NCI-H2227 (cell line): ENCODE results near the gene MRRF.

Experiments used
- DNase-seq: peaks from one replicate; lab custom pipeline; 2025; ENCODE audit not compliant: unreplicated experiment; lab: John Stamatoyannopoulos, UW

Gene MRRF

GRCh38 chr9:122228191-122228567 lies 36.5 kb upstream of the MRRF start:
- no peak for DNase-seq

- peak; percentile 25 for DNase-seq
Observed at GRCh38 chr9:122228568-122229484, 35.9 kb upstream of the MRRF start, which contains the start of gene LHX6. Gene LHX6, minus strand, starts transcription at chr9:122228957. Its CDS starts 217 bp downstream, at chr9:122228740.

- no peak for DNase-seq
Observed at GRCh38 chr9:122229485-122229837, 35.2 kb upstream of the MRRF start.

- no peak for DNase-seq
Observed at GRCh38 chr9:122232796-122233306, 31.8 kb upstream of the MRRF start.

GRCh38 chr9:122234022-122234748 lies 30.5 kb upstream of the MRRF start:
- no peak for DNase-seq

- no peak for DNase-seq
Observed at GRCh38 chr9:122236681-122237080, 28.0 kb upstream of the MRRF start.

- no peak for DNase-seq
Observed at GRCh38 chr9:122239722-122240121, 25.0 kb upstream of the MRRF start.

GRCh38 chr9:122244349-122244748 lies 20.3 kb upstream of the MRRF start:
- DNase-seq: no peak

GRCh38 chr9:122246666-122247065 lies 18.0 kb upstream of the MRRF start:
- no peak for DNase-seq

GRCh38 chr9:122248448-122248865 lies 16.2 kb upstream of the MRRF start:
- no peak for DNase-seq

- DNase-seq: no peak
Observed at GRCh38 chr9:122251351-122251750, 13.3 kb upstream of the MRRF start.

GRCh38 chr9:122252796-122253195 lies 11.9 kb upstream of the MRRF start:
- DNase-seq: no peak

GRCh38 chr9:122254761-122255160 lies 9.9 kb upstream of the MRRF start:
- no peak for DNase-seq

- DNase-seq: no peak
Observed at GRCh38 chr9:122256206-122256605, 8.5 kb upstream of the MRRF start.

- no peak for DNase-seq
Observed at GRCh38 chr9:122258886-122259415, 5.7 kb upstream of the MRRF start.

GRCh38 chr9:122261469-122261881 lies 3.2 kb upstream of the MRRF start:
- no peak for DNase-seq

- no peak for DNase-seq
Observed at GRCh38 chr9:122262073-122262472, 2.6 kb upstream of the MRRF start.

- DNase-seq: no peak
Observed at GRCh38 chr9:122263699-122264349, 858 bp upstream of the MRRF start.

- peak; percentile 31 for DNase-seq
Observed at GRCh38 chr9:122265149-122265915, 650 bp downstream of the MRRF start.

GRCh38 chr9:122268041-122268814 lies 3.5 kb downstream of the MRRF start:
- no peak for DNase-seq
